Measurements from ENCODE around the gene DRC1.

DNA sequence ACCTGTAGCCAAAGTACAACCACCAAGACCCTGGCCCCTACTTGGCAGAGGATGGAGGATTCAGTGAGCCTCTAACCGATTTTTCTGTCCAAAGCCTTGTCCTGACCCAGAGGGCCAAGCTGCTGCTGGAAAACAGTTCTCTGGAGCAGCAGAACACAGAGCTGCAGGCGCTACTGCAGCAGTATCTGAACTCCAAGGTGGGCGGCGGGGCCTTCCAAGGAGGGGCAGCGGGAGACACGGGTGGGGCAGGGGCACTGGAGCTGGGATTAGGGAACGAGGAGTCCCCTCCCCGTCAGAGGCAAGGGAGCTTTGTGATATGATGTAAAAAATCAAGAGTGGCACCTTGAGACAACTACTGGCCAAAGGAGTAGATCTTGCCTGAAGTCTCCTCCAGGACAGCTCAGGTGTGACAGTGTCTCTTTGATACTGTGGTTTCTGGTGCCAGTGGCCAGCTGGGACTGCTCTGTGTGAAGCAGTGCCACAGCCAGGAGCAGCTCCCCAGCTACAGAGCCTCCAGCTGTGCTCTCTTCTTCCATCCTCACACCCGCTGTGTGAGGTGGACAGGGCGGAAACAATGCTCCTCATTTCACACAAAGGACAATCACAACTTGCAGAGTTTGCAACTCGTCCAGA lies 53.4 kb downstream of the DRC1 start:
- TF ChIP-seq POLR2A (IDR thresholded peaks at IDR 0.05): no peak
- TF ChIP-seq, protein P1, sequence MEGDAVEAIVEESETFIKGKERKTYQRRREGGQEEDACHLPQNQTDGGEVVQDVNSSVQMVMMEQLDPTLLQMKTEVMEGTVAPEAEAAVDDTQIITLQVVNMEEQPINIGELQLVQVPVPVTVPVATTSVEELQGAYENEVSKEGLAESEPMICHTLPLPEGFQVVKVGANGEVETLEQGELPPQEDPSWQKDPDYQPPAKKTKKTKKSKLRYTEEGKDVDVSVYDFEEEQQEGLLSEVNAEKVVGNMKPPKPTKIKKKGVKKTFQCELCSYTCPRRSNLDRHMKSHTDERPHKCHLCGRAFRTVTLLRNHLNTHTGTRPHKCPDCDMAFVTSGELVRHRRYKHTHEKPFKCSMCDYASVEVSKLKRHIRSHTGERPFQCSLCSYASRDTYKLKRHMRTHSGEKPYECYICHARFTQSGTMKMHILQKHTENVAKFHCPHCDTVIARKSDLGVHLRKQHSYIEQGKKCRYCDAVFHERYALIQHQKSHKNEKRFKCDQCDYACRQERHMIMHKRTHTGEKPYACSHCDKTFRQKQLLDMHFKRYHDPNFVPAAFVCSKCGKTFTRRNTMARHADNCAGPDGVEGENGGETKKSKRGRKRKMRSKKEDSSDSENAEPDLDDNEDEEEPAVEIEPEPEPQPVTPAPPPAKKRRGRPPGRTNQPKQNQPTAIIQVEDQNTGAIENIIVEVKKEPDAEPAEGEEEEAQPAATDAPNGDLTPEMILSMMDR (IDR thresholded peaks at IDR 0.05): no peak
- no peak for TF ChIP-seq POLR2AphosphoS5 (IDR thresholded peaks at IDR 0.05)
